SK-N-MC (cell line): ENCODE measurements around the gene PIK3C2G.

Experiments
- EZH2 ChIP-seq: fragments of 200-600 bp; sonication (generic); IDR thresholded peaks from one replicate; pipeline ENCODE4 v1.6.1; 2017; ENCODE audit warnings: antibody characterized with exemption
- FOXP2 ChIP-seq: optimal IDR thresholded peaks from 2 replicates; pipeline ENCODE3; 2011; ENCODE audit warnings: mild to moderate bottlenecking, moderate library complexity; ENCODE audit not compliant: insufficient read depth; ENCODE audit errors: extremely low read length, control extremely low read depth
- POLR2AphosphoS5 ChIP-seq: IDR thresholded peaks from 2 replicates; pipeline ENCODE4 v1.6.1; 2012; ENCODE audit warnings: mild to moderate bottlenecking, low read depth, low read length, borderline replicate concordance

- TF ChIP-seq POLR2AphosphoS5 (no peak), EZH2 (no peak), FOXP2 (no peak)
These were observed 215.5 kb downstream of the PIK3C2G start for GRCh38 chr12:18476861-18477260.
